ENCODE results near the gene CCL16. TPM values are rescaled to one million over a fixed set of nuclear protein-coding genes. Genes with fewer than 3 reads are reported as not detected.
"Not testable (repeated sequence)": the region's sequence is repeated elsewhere in the genome, so short reads cannot be mapped to it uniquely, and the experiment has no call there.

Gene CCL16
- total RNA-seq, 1 experiment from 2014 or later = not detected

GRCh38 chr17:35947156-35947585 lies 34.1 kb downstream of the CCL16 start:
- DNase-seq (ENCODE audit: low spot score) = peak; percentile 27
- in situ Hi-C loops (cut with HindIII; ENCODE audit: low sequenced_read_pairs) = no loop called here

DNA sequence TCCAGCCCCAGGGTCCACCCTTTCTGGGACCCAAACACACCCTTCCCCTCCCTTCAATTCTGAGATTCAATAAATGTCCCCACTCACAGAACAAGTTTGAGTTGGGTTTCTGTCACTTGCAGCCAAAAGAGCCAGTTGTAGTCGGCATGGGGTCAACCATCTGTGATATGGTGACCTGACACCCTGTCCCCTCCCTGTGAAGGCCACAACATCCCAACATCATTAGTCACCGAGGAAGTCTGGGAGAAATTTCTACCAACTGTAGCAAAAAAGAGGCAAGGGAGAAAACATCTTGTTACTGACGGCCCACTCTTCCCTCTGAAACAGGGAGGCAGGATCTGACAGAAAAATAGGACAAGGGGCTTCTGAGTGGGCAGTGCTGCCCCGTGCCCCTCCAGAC lies 37.1 kb downstream of the CCL16 start:
- no peak for DNase-seq (ENCODE audit: low spot score)

DNA sequence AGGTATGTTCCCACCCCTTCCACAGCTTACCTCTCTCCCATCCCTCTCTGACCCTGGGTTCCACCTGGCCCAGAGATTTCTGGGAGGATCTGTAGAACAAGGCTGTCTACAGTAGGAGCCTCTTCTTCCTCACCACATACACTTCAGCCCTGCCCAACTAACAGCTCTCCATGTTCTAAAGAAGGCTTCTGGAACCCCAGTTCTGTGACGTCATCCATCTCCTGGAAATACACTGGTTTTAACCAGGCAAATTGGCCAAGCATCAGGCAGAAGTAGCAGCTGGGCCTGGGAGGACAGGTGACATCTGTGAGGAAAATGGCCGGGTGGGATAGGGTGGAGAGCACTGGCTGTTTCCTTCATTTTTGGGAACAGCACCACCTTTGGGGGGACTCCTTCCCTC lies 37.8 kb downstream of the CCL16 start, which contains the start of gene LYZL6:
LYZL6 (minus strand) TSS at position 177 of the 400 bp plus-strand sequence. CDS start 4,357 bp downstream, outside the sequence.
- in situ Hi-C loops (cut with HindIII; ENCODE audit: low sequenced_read_pairs) = no loop called here
- DNase-seq (ENCODE audit: low spot score) = no peak

More for the DNA sequence above, 37.1 kb downstream of the CCL16 start:
- in situ Hi-C loops (cut with HindIII; ENCODE audit: low sequenced_read_pairs) = no loop called here

DNA sequence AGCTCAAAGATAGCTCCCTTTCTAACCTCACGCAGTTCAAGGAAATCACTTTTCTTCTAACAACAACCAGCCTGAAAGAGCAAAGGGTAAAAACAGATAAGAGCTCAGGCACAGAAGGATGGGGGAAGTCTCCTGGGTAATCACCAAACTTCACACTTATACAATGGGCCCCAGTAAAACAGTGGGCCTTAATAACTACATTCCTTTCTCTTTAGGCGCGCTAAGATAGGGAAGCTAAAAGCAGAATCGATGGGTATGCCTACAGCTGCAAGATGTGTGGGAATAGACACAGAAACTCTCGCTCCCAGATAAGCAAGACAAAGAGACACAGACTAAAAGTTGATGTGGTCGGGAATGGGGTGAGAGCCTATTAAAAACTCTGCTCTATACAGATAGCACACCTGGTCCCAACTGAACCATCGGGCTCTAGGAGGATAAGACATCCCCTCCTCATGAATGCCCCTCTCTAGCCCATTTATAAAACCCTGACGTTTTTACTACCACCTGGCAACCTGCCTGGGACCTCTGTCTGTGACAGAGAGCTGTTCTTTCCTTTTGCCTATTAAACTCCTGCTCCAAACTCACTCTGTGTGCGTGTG lies 38.6 kb downstream of the CCL16 start:
- no peak for DNase-seq (ENCODE audit: low spot score)
- in situ Hi-C loops (cut with HindIII; ENCODE audit: low sequenced_read_pairs) = no loop called here

GRCh38 chr17:35938492-35938891 lies 42.8 kb downstream of the CCL16 start:
- DNase-seq (ENCODE audit: low spot score); in situ Hi-C loops (cut with HindIII; ENCODE audit: low sequenced_read_pairs): not testable (repeated sequence)

GRCh38 chr17:35936063-35936462 lies 45.2 kb downstream of the CCL16 start:
- in situ Hi-C loops (cut with HindIII; ENCODE audit: low sequenced_read_pairs) = no loop called here
- DNase-seq (ENCODE audit: low spot score) = no peak

GRCh38 chr17:35934760-35935159 lies 46.5 kb downstream of the CCL16 start:
- no peak for DNase-seq (ENCODE audit: low spot score)
- in situ Hi-C loops (cut with HindIII; ENCODE audit: low sequenced_read_pairs) = no loop called here

DNA sequence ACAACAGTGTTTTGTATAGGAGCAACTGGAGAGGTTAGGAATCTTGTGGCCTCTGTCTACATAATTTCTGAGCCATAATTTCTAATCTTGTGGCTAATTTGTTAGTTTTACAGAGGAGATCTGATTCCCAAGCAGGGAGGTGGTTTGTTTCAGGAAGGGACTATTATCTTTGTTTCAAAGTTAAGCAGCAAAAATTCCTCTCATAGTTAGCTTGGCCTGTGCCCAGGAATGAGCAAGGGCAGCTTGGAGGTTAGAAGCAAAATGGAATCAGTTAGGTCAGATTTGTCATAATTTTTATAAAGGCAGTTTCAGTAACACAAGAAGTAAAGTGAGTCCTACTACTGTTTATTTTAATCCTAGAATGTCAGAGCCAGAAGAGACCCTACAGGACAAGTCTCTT lies 48.7 kb downstream of the CCL16 start:
- in situ Hi-C loops (cut with HindIII; ENCODE audit: low sequenced_read_pairs) = no loop called here
- DNase-seq (ENCODE audit: low spot score) = no peak

- in situ Hi-C loops (cut with HindIII; ENCODE audit: low sequenced_read_pairs) = no loop called here
- DNase-seq (ENCODE audit: low spot score) = no peak
Measured at GRCh38 chr17:35931794-35932425, 49.4 kb downstream of the CCL16 start.

DNA sequence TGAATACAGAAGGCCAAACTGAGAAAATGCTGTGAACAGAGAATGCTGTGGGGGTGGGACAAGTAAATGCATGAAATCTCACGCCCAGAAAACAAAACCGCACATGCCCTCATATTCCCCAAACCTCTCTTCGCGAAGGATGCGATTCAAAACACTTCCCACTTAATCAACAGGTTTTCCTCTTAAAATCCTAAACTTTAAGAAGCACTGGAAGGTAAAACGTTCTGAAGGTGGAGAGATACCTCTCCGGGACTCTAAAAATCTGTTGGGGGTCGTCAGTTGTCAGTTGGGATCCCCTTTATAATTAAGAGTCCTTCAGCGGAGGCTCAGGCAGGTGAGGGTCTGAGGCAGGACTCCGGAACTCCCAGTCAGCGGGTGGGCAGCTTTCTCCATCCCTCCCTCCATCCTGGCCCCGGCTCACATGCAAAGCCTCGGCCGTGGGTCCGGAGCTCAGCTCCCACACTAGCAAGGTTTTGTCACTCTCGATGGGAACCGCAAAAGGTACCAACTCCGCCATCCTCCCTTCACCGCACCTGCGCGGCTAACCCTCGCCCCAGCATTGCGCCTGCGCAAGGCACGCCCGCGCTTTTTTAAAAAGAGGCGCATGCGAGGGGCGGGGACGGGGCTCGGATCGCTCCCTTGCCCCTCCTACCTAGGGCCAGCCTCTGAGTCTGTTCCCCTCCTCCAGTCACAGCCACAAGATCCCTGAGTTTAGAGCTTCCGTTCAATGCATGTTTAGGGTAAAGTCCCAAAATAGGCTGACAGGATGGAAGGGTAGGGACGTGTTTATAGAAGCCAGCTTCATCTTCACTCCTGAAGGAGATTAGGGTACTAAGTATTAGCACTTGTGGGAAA lies 50.9 kb downstream of the CCL16 start, which contains the start of gene RDM1:
RDM1 (minus strand) TSS at position 563 of the 855 bp plus-strand sequence; CDS start at position 517, 46 bp downstream.
- DNase-seq (ENCODE audit: low spot score) = peak; percentile 55
- in situ Hi-C loops (cut with HindIII; ENCODE audit: low sequenced_read_pairs) = no loop called here

- DNase-seq (ENCODE audit: low spot score) = no peak
- in situ Hi-C loops (cut with HindIII; ENCODE audit: low sequenced_read_pairs) = no loop called here
Measured at GRCh38 chr17:35927714-35928113, 53.6 kb downstream of the CCL16 start.

Other genes starting within 250 kb of the CCL16 start
- 18.4 and 19.5 TPM in 2 replicates for gene RASL10B, start 249.9 kb downstream of the CCL16 start, total RNA-seq (2014; rRNA removed; shearing (Covaris generic))
- not detected in 2 replicates for gene GAS2L2, start 228.3 kb downstream of the CCL16 start, total RNA-seq (2014; rRNA removed; shearing (Covaris generic))
- gene C17orf50, start 220.6 kb downstream of the CCL16 start, total RNA-seq (2014; rRNA removed; shearing (Covaris generic)) = not detected in 2 replicates
- gene MMP28, start 185.9 kb downstream of the CCL16 start, total RNA-seq (2014; rRNA removed; shearing (Covaris generic)) = not detected in 2 replicates
- gene TAF15, start 172.0 kb downstream of the CCL16 start, total RNA-seq (2014; rRNA removed; shearing (Covaris generic)) = 18.2 and 23.9 TPM in 2 replicates
- gene HEATR9, start 112.6 kb downstream of the CCL16 start, total RNA-seq (2014; rRNA removed; shearing (Covaris generic)) = not detected in 2 replicates
- not detected in 2 replicates for gene CCL5, start 101.1 kb downstream of the CCL16 start, total RNA-seq (2014; rRNA removed; shearing (Covaris generic))
- gene RDM1, start 50.7 kb downstream of the CCL16 start, total RNA-seq (2014; rRNA removed; shearing (Covaris generic)) = 2.2 and 4.7 TPM in 2 replicates
- not detected in 2 replicates for gene LYZL6, start 37.8 kb downstream of the CCL16 start, total RNA-seq (2014; rRNA removed; shearing (Covaris generic))
- not detected in 2 replicates for gene CCL14, start 5.2 kb upstream of the CCL16 start, total RNA-seq (2014; rRNA removed; shearing (Covaris generic))
- not detected in 2 replicates for gene CCL15, start 20.1 kb upstream of the CCL16 start, total RNA-seq (2014; rRNA removed; shearing (Covaris generic))
- gene CCL23, start 36.5 kb upstream of the CCL16 start, total RNA-seq (2014; rRNA removed; shearing (Covaris generic)) = not detected in 2 replicates
- not detected in 2 replicates for gene CCL18, start 82.8 kb upstream of the CCL16 start, total RNA-seq (2014; rRNA removed; shearing (Covaris generic))
- gene CCL3, start 108.6 kb upstream of the CCL16 start, total RNA-seq (2014; rRNA removed; shearing (Covaris generic)) = not detected in 2 replicates
- not detected in 2 replicates for gene CCL4, start 122.3 kb upstream of the CCL16 start, total RNA-seq (2014; rRNA removed; shearing (Covaris generic))
- gene TBC1D3B, start 195.1 kb upstream of the CCL16 start, total RNA-seq (2014; rRNA removed; shearing (Covaris generic)) = not detected in 2 replicates
- gene CCL3L1, start 215.3 kb upstream of the CCL16 start, total RNA-seq (2014; rRNA removed; shearing (Covaris generic)) = not detected in 2 replicates
- gene CCL4L2, start 229.6 kb upstream of the CCL16 start, total RNA-seq (2014; rRNA removed; shearing (Covaris generic)) = not detected in 2 replicates

Data from G401 (cell line).